ENCODE results near the gene AAGAB. TPM values are rescaled to one million over a fixed set of nuclear protein-coding genes. Genes with fewer than 3 reads are reported as not detected.

AAGAB gene
- total RNA-seq, 1 donor from 2014 or later, result 48.2 TPM

GRCh38 chr15:67196222-67196621, 58.2 kb downstream of the AAGAB start:
- no peak for DNase-seq (ENCODE audit: low read depth)
- Histone ChIP-seq H3K27me3 (ENCODE audit: control insufficient read depth, insufficient read depth, low read length) (no peaks in the 10 kb centered on the region), H3K4me3 (ENCODE audit: low read depth, low read length) (no peak overlapping the region), H3K36me3 (ENCODE audit: control insufficient read depth, insufficient read depth, low read length) (peaks cover 1% of the 10 kb centered on the region)
- no peak for TF ChIP-seq CTCF (IDR thresholded peaks at IDR 0.05; ENCODE audit: insufficient read depth, low read length, poor library complexity, severe bottlenecking)

GRCh38 chr15:67195305-67195704, 59.2 kb downstream of the AAGAB start:
- no peak for DNase-seq (ENCODE audit: low read depth)
- Histone ChIP-seq H3K36me3 (ENCODE audit: control insufficient read depth, insufficient read depth, low read length) (peaks cover 4% of the 10 kb centered on the region), H3K27me3 (ENCODE audit: control insufficient read depth, insufficient read depth, low read length) (no peaks in the 10 kb centered on the region), H3K4me3 (ENCODE audit: low read depth, low read length) (no peak overlapping the region)
- no peak for TF ChIP-seq CTCF (IDR thresholded peaks at IDR 0.05; ENCODE audit: insufficient read depth, low read length, poor library complexity, severe bottlenecking)

GRCh38 chr15:67194171-67195114, 60.0 kb downstream of the AAGAB start:
- no peak for TF ChIP-seq CTCF (IDR thresholded peaks at IDR 0.05; ENCODE audit: insufficient read depth, low read length, poor library complexity, severe bottlenecking)
- Histone ChIP-seq H3K27me3 (ENCODE audit: control insufficient read depth, insufficient read depth, low read length) (no peaks in the 10 kb centered on the region), H3K4me3 (ENCODE audit: low read depth, low read length) (no peak overlapping the region), H3K36me3 (ENCODE audit: control insufficient read depth, insufficient read depth, low read length) (peaks cover 4% of the 10 kb centered on the region)
- no peak for DNase-seq (ENCODE audit: low read depth)

- no peak for TF ChIP-seq CTCF (IDR thresholded peaks at IDR 0.05; ENCODE audit: insufficient read depth, low read length, poor library complexity, severe bottlenecking)
- no peak overlapping the region for H3K4me3 ChIP-seq (ENCODE audit: low read depth, low read length)
- H3K36me3 ChIP-seq (ENCODE audit: control insufficient read depth, insufficient read depth, low read length), result peaks cover 6% of the 10 kb centered on the region
- DNase-seq (ENCODE audit: low read depth), result no peak
- H3K27me3 ChIP-seq (ENCODE audit: control insufficient read depth, insufficient read depth, low read length), result no peaks in the 10 kb centered on the region
Observed at GRCh38 chr15:67193223-67193990, 61.1 kb downstream of the AAGAB start.

GRCh38 chr15:67192185-67192820, 62.2 kb downstream of the AAGAB start:
- no peak overlapping the region for H3K4me3 ChIP-seq (ENCODE audit: low read depth, low read length)
- peaks cover 8% of the 10 kb centered on the region for H3K36me3 ChIP-seq (ENCODE audit: control insufficient read depth, insufficient read depth, low read length)
- no peak for DNase-seq (ENCODE audit: low read depth)
- no peaks in the 10 kb centered on the region for H3K27me3 ChIP-seq (ENCODE audit: control insufficient read depth, insufficient read depth, low read length)
- no peak for TF ChIP-seq CTCF (IDR thresholded peaks at IDR 0.05; ENCODE audit: insufficient read depth, low read length, poor library complexity, severe bottlenecking)

All from kidney epithelial cell (primary cell).